ENCODE results near the gene PTPA. TPM values are rescaled to one million over a fixed set of nuclear protein-coding genes. Genes with fewer than 3 reads are reported as not detected.

Gene PTPA
- total and polyA plus RNA-seq, 9 of the 15 experiments (the other 6 are each of a cell fraction or from before 2014, with no cell fraction given), result 1.7 to 121 (median 72.6) TPM

DNA sequence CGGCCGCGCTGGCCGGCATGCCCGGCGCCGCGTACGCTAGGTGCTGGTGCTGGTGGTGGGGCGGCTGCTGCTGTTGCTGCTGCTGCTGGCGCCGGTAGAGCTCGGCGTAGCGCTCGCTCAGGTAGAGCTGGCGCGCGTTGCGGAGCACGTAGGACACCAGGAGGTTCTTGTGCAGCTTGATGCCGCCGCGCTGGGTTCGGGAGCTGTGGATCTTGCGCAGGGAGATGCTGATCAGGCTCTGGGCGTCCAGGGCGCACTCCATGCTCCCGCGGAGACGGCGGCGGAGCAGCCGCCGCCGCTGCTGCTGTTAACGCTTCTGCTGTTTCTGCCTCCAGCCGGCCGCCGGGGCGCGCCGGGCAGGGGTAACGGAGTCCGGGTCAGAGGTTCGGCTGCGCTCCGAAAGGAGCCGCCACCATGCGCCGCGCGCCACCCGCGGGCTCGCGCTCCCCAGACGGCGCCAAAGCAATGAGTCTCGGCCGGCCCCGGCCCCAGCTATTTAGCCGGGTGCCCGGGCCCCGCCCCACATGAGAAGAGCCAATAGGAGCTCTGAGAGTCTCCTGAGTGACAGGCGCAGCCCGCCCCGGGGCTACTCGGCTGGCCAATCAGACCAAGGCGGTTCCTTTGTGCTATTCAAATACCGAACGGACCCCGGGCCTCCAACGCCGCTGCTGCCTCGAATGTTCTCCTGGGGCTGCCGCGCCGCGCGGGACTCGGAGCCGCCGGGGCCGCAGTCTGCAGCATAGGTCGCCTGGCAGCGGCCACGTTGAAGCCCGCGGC is 66.8 kb downstream of the PTPA start, which contains the start of gene IER5L (continued):
- TF ChIP-seq ZNF253 (CRISPR knock-in tag; conservative IDR thresholded peaks at IDR 0.05), result no peak
- TF ChIP-seq, protein P1, sequence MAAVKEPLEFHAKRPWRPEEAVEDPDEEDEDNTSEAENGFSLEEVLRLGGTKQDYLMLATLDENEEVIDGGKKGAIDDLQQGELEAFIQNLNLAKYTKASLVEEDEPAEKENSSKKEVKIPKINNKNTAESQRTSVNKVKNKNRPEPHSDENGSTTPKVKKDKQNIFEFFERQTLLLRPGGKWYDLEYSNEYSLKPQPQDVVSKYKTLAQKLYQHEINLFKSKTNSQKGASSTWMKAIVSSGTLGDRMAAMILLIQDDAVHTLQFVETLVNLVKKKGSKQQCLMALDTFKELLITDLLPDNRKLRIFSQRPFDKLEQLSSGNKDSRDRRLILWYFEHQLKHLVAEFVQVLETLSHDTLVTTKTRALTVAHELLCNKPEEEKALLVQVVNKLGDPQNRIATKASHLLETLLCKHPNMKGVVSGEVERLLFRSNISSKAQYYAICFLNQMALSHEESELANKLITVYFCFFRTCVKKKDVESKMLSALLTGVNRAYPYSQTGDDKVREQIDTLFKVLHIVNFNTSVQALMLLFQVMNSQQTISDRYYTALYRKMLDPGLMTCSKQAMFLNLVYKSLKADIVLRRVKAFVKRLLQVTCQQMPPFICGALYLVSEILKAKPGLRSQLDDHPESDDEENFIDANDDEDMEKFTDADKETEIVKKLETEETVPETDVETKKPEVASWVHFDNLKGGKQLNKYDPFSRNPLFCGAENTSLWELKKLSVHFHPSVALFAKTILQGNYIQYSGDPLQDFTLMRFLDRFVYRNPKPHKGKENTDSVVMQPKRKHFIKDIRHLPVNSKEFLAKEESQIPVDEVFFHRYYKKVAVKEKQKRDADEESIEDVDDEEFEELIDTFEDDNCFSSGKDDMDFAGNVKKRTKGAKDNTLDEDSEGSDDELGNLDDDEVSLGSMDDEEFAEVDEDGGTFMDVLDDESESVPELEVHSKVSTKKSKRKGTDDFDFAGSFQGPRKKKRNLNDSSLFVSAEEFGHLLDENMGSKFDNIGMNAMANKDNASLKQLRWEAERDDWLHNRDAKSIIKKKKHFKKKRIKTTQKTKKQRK (IDR thresholded peaks at IDR 0.05; ENCODE audit: borderline replicate concordance, low read depth, low read length), result peak; percentile 38; the same call in 1 of the 2 replicates
- peak; percentile 80 for TF ChIP-seq POLR2B (IDR thresholded peaks at IDR 0.05; ENCODE audit: low read depth, partially characterized antibody)
- TF ChIP-seq PRPF4 (IDR thresholded peaks at IDR 0.05; ENCODE audit: insufficient read depth, low read depth, low read length, poor library complexity, severe bottlenecking), result peak; percentile 82
- TF ChIP-seq CBX2 (IDR thresholded peaks at IDR 0.05; ENCODE audit: insufficient read depth, low read length, poor library complexity, severe bottlenecking), result no peak
- TF ChIP-seq PYGO2 (tag; IDR thresholded peaks at IDR 0.05), result no peak
- TF ChIP-seq CREM (IDR thresholded peaks at IDR 0.05; ENCODE audit: low read depth), result no peak
- TF ChIP-seq BRCA1 (IDR thresholded peaks at IDR 0.05), result no peak
- TF ChIP-seq BRCA1 (CRISPR knock-in tag; IDR thresholded peaks at IDR 0.05), result no peak
- peak; percentile 83 for TF ChIP-seq NELFE (IDR thresholded peaks at IDR 0.05; ENCODE audit: insufficient read depth, insufficient read length)
- TF ChIP-seq FOXK1 (CRISPR knock-in tag; IDR thresholded peaks at IDR 0.05; ENCODE audit: borderline replicate concordance), result no peak
- TF ChIP-seq NRF1 (conservative IDR thresholded peaks at IDR 0.05 in 1 of 2, IDR thresholded peaks at IDR 0.05 in 1 of 2), result peak; percentile 72 to 76
- TF ChIP-seq CBX3 (IDR thresholded peaks at IDR 0.05; ENCODE audit: borderline replicate concordance in 1 of 2, low read length in 2 of 2), result no peak
- no peak for TF ChIP-seq SLC30A9 (CRISPR knock-in tag; IDR thresholded peaks at IDR 0.05)
- TF ChIP-seq OTX1 (CRISPR knock-in tag; IDR thresholded peaks at IDR 0.05), result no peak
- 0 out of 2 replicates have a peak, but pooled peaks have one; percentile 54 for TF ChIP-seq LCOR (CRISPR knock-in tag; IDR thresholded peaks at IDR 0.05)
- TF ChIP-seq CBFA2T2 (conservative IDR thresholded peaks at IDR 0.05), result no peak
- TF ChIP-seq, protein P2, sequence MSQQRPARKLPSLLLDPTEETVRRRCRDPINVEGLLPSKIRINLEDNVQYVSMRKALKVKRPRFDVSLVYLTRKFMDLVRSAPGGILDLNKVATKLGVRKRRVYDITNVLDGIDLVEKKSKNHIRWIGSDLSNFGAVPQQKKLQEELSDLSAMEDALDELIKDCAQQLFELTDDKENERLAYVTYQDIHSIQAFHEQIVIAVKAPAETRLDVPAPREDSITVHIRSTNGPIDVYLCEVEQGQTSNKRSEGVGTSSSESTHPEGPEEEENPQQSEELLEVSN (IDR thresholded peaks at IDR 0.05; ENCODE audit: borderline replicate concordance in 1 of 2, extremely low read depth in 1 of 2, insufficient read depth in 1 of 2, insufficient read length in 1 of 2, low read depth in 1 of 2, low read length in 1 of 2, poor library complexity in 1 of 2, severe bottlenecking in 1 of 2), result peak; percentile 46 to 68
- TF ChIP-seq ZEB2 (IDR thresholded peaks at IDR 0.05), result no peak
- 0 out of 2 replicates have a peak, but pooled peaks have one; percentile 4 for TF ChIP-seq SMC3 (conservative IDR thresholded peaks at IDR 0.05; ENCODE audit: insufficient read depth, low read depth, low read length)
- TF ChIP-seq, protein P3, sequence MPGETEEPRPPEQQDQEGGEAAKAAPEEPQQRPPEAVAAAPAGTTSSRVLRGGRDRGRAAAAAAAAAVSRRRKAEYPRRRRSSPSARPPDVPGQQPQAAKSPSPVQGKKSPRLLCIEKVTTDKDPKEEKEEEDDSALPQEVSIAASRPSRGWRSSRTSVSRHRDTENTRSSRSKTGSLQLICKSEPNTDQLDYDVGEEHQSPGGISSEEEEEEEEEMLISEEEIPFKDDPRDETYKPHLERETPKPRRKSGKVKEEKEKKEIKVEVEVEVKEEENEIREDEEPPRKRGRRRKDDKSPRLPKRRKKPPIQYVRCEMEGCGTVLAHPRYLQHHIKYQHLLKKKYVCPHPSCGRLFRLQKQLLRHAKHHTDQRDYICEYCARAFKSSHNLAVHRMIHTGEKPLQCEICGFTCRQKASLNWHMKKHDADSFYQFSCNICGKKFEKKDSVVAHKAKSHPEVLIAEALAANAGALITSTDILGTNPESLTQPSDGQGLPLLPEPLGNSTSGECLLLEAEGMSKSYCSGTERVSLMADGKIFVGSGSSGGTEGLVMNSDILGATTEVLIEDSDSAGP (CRISPR knock-in tag; IDR thresholded peaks at IDR 0.05), result no peak
- peak; percentile 22 for TF ChIP-seq RBBP5 (IDR thresholded peaks at IDR 0.05; ENCODE audit: borderline replicate concordance, insufficient read depth, low read length, poor library complexity, severe bottlenecking)
